T-helper 2 cell treated with Interferon-gamma antibody and Interleukin-4, amounts not matched to agents 5 μg/mL and 100 μg/mL, for 36 hours (primary cell): ENCODE measurements around the gene SMIM5.

ENCODE experiments used
- DNase-seq: peaks from one replicate; pipeline ENCODE4 v3.0.0; 2021; ENCODE audit warnings: low spot score
- H3K27ac Mint-ChIP-seq: one replicate; pipeline ENCODE4 v1.8.0; 2021; ENCODE audit warnings: mild to moderate bottlenecking, mixed read lengths
- H3K27me3 Mint-ChIP-seq: one replicate; pipeline ENCODE4 v1.8.0; 2021; ENCODE audit warnings: low read depth, mixed read lengths
- H3K36me3 Mint-ChIP-seq: one replicate; pipeline ENCODE4 v1.8.0; 2021; ENCODE audit warnings: low read depth, mixed read lengths
- H3K4me1 Mint-ChIP-seq: one replicate; pipeline ENCODE4 v1.8.0; 2021; ENCODE audit warnings: low read depth, mixed read lengths
- H3K4me3 Mint-ChIP-seq: one replicate; pipeline ENCODE4 v1.8.0; 2022; ENCODE audit warnings: mild to moderate bottlenecking, moderate library complexity, mixed read lengths
- H3K9me3 Mint-ChIP-seq: one replicate; pipeline ENCODE4 v1.8.0; 2021; ENCODE audit warnings: mixed read lengths

SMIM5 gene

GRCh38 chr17:75624714-75625345, 8.4 kb upstream of the SMIM5 start:
- Mint-ChIP-seq H3K4me3 (no peak overlapping the region), H3K4me1 (no peaks in the 10 kb centered on the region), H3K36me3 (no peaks in the 10 kb centered on the region), H3K27me3 (no peaks in the 10 kb centered on the region), H3K9me3 (no peaks in the 10 kb centered on the region), H3K27ac (no peak overlapping the region)
- no peak for DNase-seq

- H3K4me3 Mint-ChIP-seq = no peak overlapping the region
- H3K27me3 Mint-ChIP-seq = no peaks in the 10 kb centered on the region
- no peak for DNase-seq
These were observed 7.3 kb upstream of the SMIM5 start for GRCh38 chr17:75625813-75626486.

GRCh38 chr17:75626496-75627038, 6.7 kb upstream of the SMIM5 start:
- no peaks in the 10 kb centered on the region for H3K9me3 Mint-ChIP-seq
- no peaks in the 10 kb centered on the region for H3K36me3 Mint-ChIP-seq
- H3K4me3 Mint-ChIP-seq = no peak overlapping the region
- H3K27ac Mint-ChIP-seq = no peak overlapping the region
- DNase-seq = no peak
- H3K4me1 Mint-ChIP-seq = no peaks in the 10 kb centered on the region
- no peaks in the 10 kb centered on the region for H3K27me3 Mint-ChIP-seq

More at GRCh38 chr17:75625813-75626486, 7.3 kb upstream of the SMIM5 start:
- H3K27ac Mint-ChIP-seq = no peak overlapping the region
- no peaks in the 10 kb centered on the region for H3K36me3 Mint-ChIP-seq
- H3K4me1 Mint-ChIP-seq = no peaks in the 10 kb centered on the region
- no peaks in the 10 kb centered on the region for H3K9me3 Mint-ChIP-seq

GRCh38 chr17:75627094-75627493, 6.1 kb upstream of the SMIM5 start:
- H3K4me3 Mint-ChIP-seq = no peak overlapping the region
- no peak for DNase-seq
- H3K27ac Mint-ChIP-seq = no peak overlapping the region
- no peaks in the 10 kb centered on the region for H3K36me3 Mint-ChIP-seq
- H3K27me3 Mint-ChIP-seq = no peaks in the 10 kb centered on the region
- H3K4me1 Mint-ChIP-seq = no peaks in the 10 kb centered on the region
- H3K9me3 Mint-ChIP-seq = no peaks in the 10 kb centered on the region

- H3K4me1 Mint-ChIP-seq = no peaks in the 10 kb centered on the region
- no peak overlapping the region for H3K27ac Mint-ChIP-seq
- no peaks in the 10 kb centered on the region for H3K9me3 Mint-ChIP-seq
- no peak for DNase-seq
- no peak overlapping the region for H3K4me3 Mint-ChIP-seq
- H3K36me3 Mint-ChIP-seq = no peaks in the 10 kb centered on the region
- H3K27me3 Mint-ChIP-seq = no peaks in the 10 kb centered on the region
These were observed 4.8 kb upstream of the SMIM5 start for GRCh38 chr17:75628425-75628824.

- Mint-ChIP-seq H3K36me3 (no peaks in the 10 kb centered on the region), H3K27ac (no peak overlapping the region), H3K27me3 (no peaks in the 10 kb centered on the region), H3K9me3 (no peaks in the 10 kb centered on the region), H3K4me1 (peaks cover 1% of the 10 kb centered on the region), H3K4me3 (no peak overlapping the region)
- DNase-seq = no peak
These were observed 4.1 kb upstream of the SMIM5 start for GRCh38 chr17:75629157-75629556.

GRCh38 chr17:75630071-75630917, 2.9 kb upstream of the SMIM5 start:
- Mint-ChIP-seq H3K4me3 (no peak overlapping the region), H3K27ac (no peak overlapping the region), H3K27me3 (no peaks in the 10 kb centered on the region), H3K36me3 (no peaks in the 10 kb centered on the region), H3K4me1 (peaks cover 1% of the 10 kb centered on the region), H3K9me3 (no peaks in the 10 kb centered on the region)
- DNase-seq = no peak

GRCh38 chr17:75631353-75631752, 1.9 kb upstream of the SMIM5 start:
- Mint-ChIP-seq H3K36me3 (no peaks in the 10 kb centered on the region), H3K4me1 (peaks cover 1% of the 10 kb centered on the region), H3K27ac (no peak overlapping the region), H3K4me3 (no peak overlapping the region), H3K27me3 (no peaks in the 10 kb centered on the region), H3K9me3 (no peaks in the 10 kb centered on the region)
- DNase-seq = no peak

GRCh38 chr17:75632428-75632827, 806 bp upstream of the SMIM5 start:
- no peaks in the 10 kb centered on the region for H3K36me3 Mint-ChIP-seq
- no peak overlapping the region for H3K27ac Mint-ChIP-seq
- peaks cover 1% of the 10 kb centered on the region for H3K4me1 Mint-ChIP-seq
- H3K4me3 Mint-ChIP-seq = no peak overlapping the region
- no peak for DNase-seq
- H3K9me3 Mint-ChIP-seq = no peaks in the 10 kb centered on the region
- no peaks in the 10 kb centered on the region for H3K27me3 Mint-ChIP-seq

- H3K27ac Mint-ChIP-seq = peak overlapping the region; percentile 31
- no peak overlapping the region for H3K4me3 Mint-ChIP-seq
- H3K4me1 Mint-ChIP-seq = peaks cover 1% of the 10 kb centered on the region
- peak; percentile 17 for DNase-seq
- H3K27me3 Mint-ChIP-seq = no peaks in the 10 kb centered on the region
- H3K9me3 Mint-ChIP-seq = no peaks in the 10 kb centered on the region
- no peaks in the 10 kb centered on the region for H3K36me3 Mint-ChIP-seq
These were observed 497 bp downstream of the SMIM5 start for GRCh38 chr17:75633486-75634375.

- no peak for DNase-seq
These were observed 1.1 kb downstream of the SMIM5 start for GRCh38 chr17:75634376-75634740.

GRCh38 chr17:75634754-75635609, 1.7 kb downstream of the SMIM5 start:
- Mint-ChIP-seq H3K27ac (no peak overlapping the region), H3K4me3 (no peak overlapping the region), H3K4me1 (peaks cover 1% of the 10 kb centered on the region), H3K36me3 (no peaks in the 10 kb centered on the region), H3K9me3 (no peaks in the 10 kb centered on the region), H3K27me3 (no peaks in the 10 kb centered on the region)
- DNase-seq = no peak

More at GRCh38 chr17:75634376-75634740, 1.1 kb downstream of the SMIM5 start:
- H3K9me3 Mint-ChIP-seq = no peaks in the 10 kb centered on the region
- peaks cover 1% of the 10 kb centered on the region for H3K4me1 Mint-ChIP-seq
- no peaks in the 10 kb centered on the region for H3K36me3 Mint-ChIP-seq
- H3K4me3 Mint-ChIP-seq = no peak overlapping the region
- no peaks in the 10 kb centered on the region for H3K27me3 Mint-ChIP-seq
- no peak overlapping the region for H3K27ac Mint-ChIP-seq
